ENCODE results near the gene ERG.

ERG gene

DNA sequence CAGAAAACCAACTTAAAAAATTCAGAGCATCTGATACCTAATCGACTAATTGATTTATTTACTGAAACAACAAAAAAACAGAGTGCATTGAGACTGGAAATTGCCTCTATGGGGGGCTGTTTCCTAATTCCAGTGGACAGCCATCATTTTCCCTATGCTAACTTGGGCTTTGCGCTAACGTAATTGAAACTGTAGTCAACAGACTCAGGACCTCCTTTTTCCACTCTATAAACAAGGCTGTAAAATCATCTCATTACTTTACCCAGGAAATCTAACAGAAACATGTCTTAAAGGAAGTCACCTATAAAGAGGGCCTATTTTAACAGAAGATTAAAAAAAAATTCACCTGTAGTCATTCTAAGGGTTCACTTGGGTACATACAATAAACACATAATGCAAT is 2.1 kb downstream of the ERG start:
- Histone ChIP-seq H3K27me3 (ENCODE audit: insufficient read depth, low read length, poor library complexity, severe bottlenecking) (peaks cover 7% of the 10 kb centered on the region), H3K4me2 (ENCODE audit: low read depth, low read length, poor library complexity, severe bottlenecking) (peak overlapping the region; percentile 91), H3K9me3 (ENCODE audit: insufficient read depth, low read depth, low read length) (no peaks in the 10 kb centered on the region), H3K4me1 (ENCODE audit: insufficient read depth, low read length, poor library complexity, severe bottlenecking) (peaks cover 59% of the 10 kb centered on the region), H3K36me3 (ENCODE audit: insufficient read depth, low read length) (peaks cover 16% of the 10 kb centered on the region), H4K20me1 (ENCODE audit: insufficient read depth, low read length, poor library complexity, severe bottlenecking) (peaks cover 5% of the 10 kb centered on the region), H2AFZ (ENCODE audit: low read length) (no peak overlapping the region), H3K9ac (ENCODE audit: low read depth, low read length, poor library complexity, severe bottlenecking) (peak overlapping the region; percentile 100), H3K79me2 (ENCODE audit: insufficient read depth, low read length) (peaks cover 99% of the 10 kb centered on the region), H3K4me3 (ENCODE audit: low read length, poor library complexity, severe bottlenecking) (peak overlapping the region; percentile 96), H3F3A (ENCODE audit: low read depth) (peaks cover 7% of the 10 kb centered on the region), H3K9me2 (replicated peaks; ENCODE audit: low read depth, low read length) (no peaks in the 10 kb centered on the region)
- TF ChIP-seq EZH2phosphoT487 (IDR thresholded peaks at IDR 0.05; ENCODE audit: borderline replicate concordance) = no peak
- TF ChIP-seq, protein P1, sequence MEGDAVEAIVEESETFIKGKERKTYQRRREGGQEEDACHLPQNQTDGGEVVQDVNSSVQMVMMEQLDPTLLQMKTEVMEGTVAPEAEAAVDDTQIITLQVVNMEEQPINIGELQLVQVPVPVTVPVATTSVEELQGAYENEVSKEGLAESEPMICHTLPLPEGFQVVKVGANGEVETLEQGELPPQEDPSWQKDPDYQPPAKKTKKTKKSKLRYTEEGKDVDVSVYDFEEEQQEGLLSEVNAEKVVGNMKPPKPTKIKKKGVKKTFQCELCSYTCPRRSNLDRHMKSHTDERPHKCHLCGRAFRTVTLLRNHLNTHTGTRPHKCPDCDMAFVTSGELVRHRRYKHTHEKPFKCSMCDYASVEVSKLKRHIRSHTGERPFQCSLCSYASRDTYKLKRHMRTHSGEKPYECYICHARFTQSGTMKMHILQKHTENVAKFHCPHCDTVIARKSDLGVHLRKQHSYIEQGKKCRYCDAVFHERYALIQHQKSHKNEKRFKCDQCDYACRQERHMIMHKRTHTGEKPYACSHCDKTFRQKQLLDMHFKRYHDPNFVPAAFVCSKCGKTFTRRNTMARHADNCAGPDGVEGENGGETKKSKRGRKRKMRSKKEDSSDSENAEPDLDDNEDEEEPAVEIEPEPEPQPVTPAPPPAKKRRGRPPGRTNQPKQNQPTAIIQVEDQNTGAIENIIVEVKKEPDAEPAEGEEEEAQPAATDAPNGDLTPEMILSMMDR (conservative IDR thresholded peaks at IDR 0.05; ENCODE audit: low read length) = no peak

DNA sequence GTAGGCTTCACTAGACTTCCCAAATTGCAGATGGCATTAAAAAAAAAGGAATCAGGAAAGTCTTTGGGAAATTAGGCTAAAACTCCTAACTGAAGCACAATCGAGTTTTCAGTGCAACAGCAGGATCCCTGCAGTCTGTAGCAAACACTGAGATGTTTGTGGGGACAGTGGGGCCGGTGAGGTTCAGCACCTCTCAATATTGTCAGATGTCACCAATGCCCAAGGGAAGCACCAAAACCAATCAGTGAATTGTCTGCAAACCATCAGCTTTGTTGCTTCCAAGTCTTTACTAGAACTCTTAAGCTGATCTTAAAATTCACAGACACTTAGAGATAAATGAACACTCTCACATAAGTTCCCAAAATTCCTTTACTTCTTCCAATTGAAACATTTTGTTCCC is 2.6 kb downstream of the ERG start:
- H3K36me3 ChIP-seq (ENCODE audit: insufficient read depth, low read length) = peaks cover 22% of the 10 kb centered on the region
- H4K20me1 ChIP-seq (ENCODE audit: insufficient read depth, low read length, poor library complexity, severe bottlenecking) = peaks cover 10% of the 10 kb centered on the region
- H3K27me3 ChIP-seq (ENCODE audit: insufficient read depth, low read length, poor library complexity, severe bottlenecking) = peaks cover 7% of the 10 kb centered on the region
- peaks cover 7% of the 10 kb centered on the region for H3F3A ChIP-seq (ENCODE audit: low read depth)
- no peaks in the 10 kb centered on the region for H3K9me2 ChIP-seq (replicated peaks; ENCODE audit: low read depth, low read length)
- TF ChIP-seq EZH2phosphoT487 (IDR thresholded peaks at IDR 0.05; ENCODE audit: borderline replicate concordance) = no peak
- TF ChIP-seq, protein P1 (conservative IDR thresholded peaks at IDR 0.05; ENCODE audit: low read length) = no peak
- peak overlapping the region; percentile 100 for H3K9ac ChIP-seq (ENCODE audit: low read depth, low read length, poor library complexity, severe bottlenecking)
- no peaks in the 10 kb centered on the region for H3K9me3 ChIP-seq (ENCODE audit: insufficient read depth, low read depth, low read length)
- no peak overlapping the region for H2AFZ ChIP-seq (ENCODE audit: low read length)
- peak overlapping the region; percentile 96 for H3K4me3 ChIP-seq (ENCODE audit: low read length, poor library complexity, severe bottlenecking)
- peak overlapping the region; percentile 91 for H3K4me2 ChIP-seq (ENCODE audit: low read depth, low read length, poor library complexity, severe bottlenecking)
- peaks cover 100% of the 10 kb centered on the region for H3K79me2 ChIP-seq (ENCODE audit: insufficient read depth, low read length)
- H3K4me1 ChIP-seq (ENCODE audit: insufficient read depth, low read length, poor library complexity, severe bottlenecking) = peaks cover 63% of the 10 kb centered on the region

DNA sequence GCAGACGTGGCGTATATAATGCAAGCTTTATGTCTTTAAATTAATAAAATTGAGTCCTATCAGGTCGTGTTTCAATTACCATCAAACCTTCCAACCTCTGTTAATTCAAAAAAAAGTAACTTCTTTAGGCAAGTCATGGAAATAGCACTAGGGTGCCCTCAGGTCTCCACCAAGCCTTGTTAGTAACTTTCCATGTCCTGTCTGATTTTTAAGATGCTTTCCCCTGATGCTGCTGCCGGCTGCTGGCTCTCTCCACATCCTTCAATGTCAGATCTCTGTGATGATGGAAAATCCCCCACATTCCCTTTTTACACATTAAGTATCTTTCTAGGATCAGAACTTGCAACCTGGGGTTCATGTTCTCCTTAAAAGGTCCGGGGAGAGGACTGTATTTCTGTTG is 3.0 kb downstream of the ERG start:
- Histone ChIP-seq H3K4me3 (ENCODE audit: low read length, poor library complexity, severe bottlenecking) (peak overlapping the region; percentile 96), H4K20me1 (ENCODE audit: insufficient read depth, low read length, poor library complexity, severe bottlenecking) (peaks cover 14% of the 10 kb centered on the region), H3K4me2 (ENCODE audit: low read depth, low read length, poor library complexity, severe bottlenecking) (peak overlapping the region; percentile 91), H3K79me2 (ENCODE audit: insufficient read depth, low read length) (peaks cover 100% of the 10 kb centered on the region), H3K9me2 (replicated peaks; ENCODE audit: low read depth, low read length) (no peaks in the 10 kb centered on the region), H2AFZ (ENCODE audit: low read length) (no peak overlapping the region), H3K36me3 (ENCODE audit: insufficient read depth, low read length) (peaks cover 26% of the 10 kb centered on the region), H3K27me3 (ENCODE audit: insufficient read depth, low read length, poor library complexity, severe bottlenecking) (peaks cover 7% of the 10 kb centered on the region), H3K9ac (ENCODE audit: low read depth, low read length, poor library complexity, severe bottlenecking) (peak overlapping the region; percentile 100), H3F3A (ENCODE audit: low read depth) (peaks cover 7% of the 10 kb centered on the region), H3K9me3 (ENCODE audit: insufficient read depth, low read depth, low read length) (no peaks in the 10 kb centered on the region), H3K4me1 (ENCODE audit: insufficient read depth, low read length, poor library complexity, severe bottlenecking) (peaks cover 63% of the 10 kb centered on the region)
- no peak for TF ChIP-seq EZH2phosphoT487 (IDR thresholded peaks at IDR 0.05; ENCODE audit: borderline replicate concordance)
- TF ChIP-seq, protein P1 (conservative IDR thresholded peaks at IDR 0.05; ENCODE audit: low read length) = no peak
